ENCODE data around the gene JCAD. TPM values are rescaled to one million over a fixed set of nuclear protein-coding genes. Genes with fewer than 3 reads are reported as not detected.
"Not testable (repeated sequence)": the region's sequence is repeated elsewhere in the genome, so short reads cannot be mapped to it uniquely, and the experiment has no call there.

The JCAD gene
- total RNA-seq, 1 donor from 2014 or later, result 31.0 TPM

- peaks cover 48% of the 10 kb centered on the region for H3K36me3 Mint-ChIP-seq
- no peak for DNase-seq (ENCODE audit: extremely low spot score, unreplicated experiment)
Measured at GRCh38 chr10:30028738-30029030, 30.7 kb downstream of the JCAD start.

GRCh38 chr10:30028006-30028737 is 31.2 kb downstream of the JCAD start:
- peaks cover 6% of the 10 kb centered on the region for H3K27me3 Mint-ChIP-seq
- H3K4me3 Mint-ChIP-seq, result peak overlapping the region; percentile 74
- no peak for DNase-seq (ENCODE audit: extremely low spot score, unreplicated experiment)
- TF ChIP-seq CTCF (conservative IDR thresholded peaks at IDR 0.05), result no peak
- peaks cover 4% of the 10 kb centered on the region for H3K9me3 Mint-ChIP-seq
- peaks cover 53% of the 10 kb centered on the region for H3K36me3 Mint-ChIP-seq
- peak overlapping the region; percentile 86 for H3K27ac Mint-ChIP-seq
- H3K4me1 Mint-ChIP-seq (ENCODE audit: unreplicated experiment), result peaks cover 21% of the 10 kb centered on the region

More at GRCh38 chr10:30028738-30029030, 30.7 kb downstream of the JCAD start:
- TF ChIP-seq CTCF (conservative IDR thresholded peaks at IDR 0.05), result no peak
- Mint-ChIP-seq H3K4me3 (peak overlapping the region; percentile 74), H3K27me3 (peaks cover 6% of the 10 kb centered on the region), H3K4me1 (ENCODE audit: unreplicated experiment) (peaks cover 21% of the 10 kb centered on the region), H3K9me3 (peaks cover 4% of the 10 kb centered on the region), H3K27ac (peak overlapping the region; percentile 86)

- H3K36me3 Mint-ChIP-seq, result peaks cover 48% of the 10 kb centered on the region
- H3K4me3 Mint-ChIP-seq, result no peak overlapping the region
- H3K9me3 Mint-ChIP-seq, result peaks cover 4% of the 10 kb centered on the region
- H3K27me3 Mint-ChIP-seq, result peaks cover 6% of the 10 kb centered on the region
- H3K27ac Mint-ChIP-seq, result peak overlapping the region; percentile 86
- TF ChIP-seq CTCF (conservative IDR thresholded peaks at IDR 0.05), result no peak
- peaks cover 21% of the 10 kb centered on the region for H3K4me1 Mint-ChIP-seq (ENCODE audit: unreplicated experiment)
- DNase-seq (ENCODE audit: extremely low spot score, unreplicated experiment), result no peak
Measured at GRCh38 chr10:30027057-30028005, 32.1 kb downstream of the JCAD start.

GRCh38 chr10:30026578-30026977 is 32.8 kb downstream of the JCAD start:
- H3K36me3 Mint-ChIP-seq, result peaks cover 50% of the 10 kb centered on the region
- peaks cover 4% of the 10 kb centered on the region for H3K9me3 Mint-ChIP-seq
- H3K4me3 Mint-ChIP-seq, result no peak overlapping the region

GRCh38 chr10:30026080-30026479 is 33.3 kb downstream of the JCAD start:
- H3K36me3 Mint-ChIP-seq, result peaks cover 50% of the 10 kb centered on the region

More at GRCh38 chr10:30026578-30026977, 32.8 kb downstream of the JCAD start:
- Mint-ChIP-seq H3K27ac (no peak overlapping the region), H3K4me1 (ENCODE audit: unreplicated experiment) (peaks cover 26% of the 10 kb centered on the region), H3K27me3 (peaks cover 6% of the 10 kb centered on the region)
- no peak for TF ChIP-seq CTCF (conservative IDR thresholded peaks at IDR 0.05)
- no peak for DNase-seq (ENCODE audit: extremely low spot score, unreplicated experiment)

GRCh38 chr10:30025428-30025827 is 34.0 kb downstream of the JCAD start:
- not testable (repeated sequence) for DNase-seq (ENCODE audit: extremely low spot score, unreplicated experiment); H3K27me3 Mint-ChIP-seq; H3K9me3 Mint-ChIP-seq; H3K27ac Mint-ChIP-seq; H3K4me3 Mint-ChIP-seq
- peaks cover 50% of the 10 kb centered on the region for H3K36me3 Mint-ChIP-seq
- peaks cover 26% of the 10 kb centered on the region for H3K4me1 Mint-ChIP-seq (ENCODE audit: unreplicated experiment)

More at GRCh38 chr10:30026080-30026479, 33.3 kb downstream of the JCAD start:
- Mint-ChIP-seq H3K4me3 (no peak overlapping the region), H3K27me3 (peaks cover 6% of the 10 kb centered on the region), H3K27ac (no peak overlapping the region), H3K9me3 (peaks cover 4% of the 10 kb centered on the region), H3K4me1 (ENCODE audit: unreplicated experiment) (peaks cover 26% of the 10 kb centered on the region)
- DNase-seq (ENCODE audit: extremely low spot score, unreplicated experiment), result no peak
- no peak for TF ChIP-seq CTCF (conservative IDR thresholded peaks at IDR 0.05)

Data from type B pancreatic cell (in vitro differentiated cells).